PC-9 (cell line): ENCODE measurements around the gene NEURL2.

Source experiments
- EZH2 ChIP-seq: fragments of 200-600 bp; sonication (generic); IDR thresholded peaks from 2 replicates; pipeline ENCODE4 v1.8.0; 2017; ENCODE audit warnings: antibody characterized with exemption, low read depth
- TF ChIP-seq, protein P1 (sequence below): fragments of 200-600 bp; sonication (generic); conservative IDR thresholded peaks from 2 replicates; pipeline ENCODE4 v1.6.1; 2017; ENCODE audit warnings: mixed run types, antibody characterized with exemption, mild to moderate bottlenecking, moderate library complexity

DNA sequence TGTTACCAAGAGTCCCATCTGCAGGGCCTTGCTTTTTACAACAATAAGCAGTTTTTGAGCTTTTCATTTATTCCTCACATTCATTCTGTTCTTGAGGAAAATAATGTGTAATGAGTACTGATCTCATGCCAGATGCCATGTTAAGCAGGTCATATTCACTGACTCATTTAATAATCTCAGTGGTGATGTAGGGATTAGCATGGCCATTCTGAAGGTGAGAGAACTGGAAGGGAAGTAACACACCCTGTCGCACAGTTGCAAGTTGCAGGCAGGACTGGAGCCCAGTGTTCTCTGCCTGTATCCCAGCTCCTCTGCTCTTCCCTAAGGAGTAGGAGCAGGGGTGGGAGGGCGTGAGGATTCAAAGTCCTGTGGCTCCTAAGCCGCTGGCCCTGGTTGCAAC is 49.0 kb upstream of the NEURL2 start:
- TF ChIP-seq, protein P1, sequence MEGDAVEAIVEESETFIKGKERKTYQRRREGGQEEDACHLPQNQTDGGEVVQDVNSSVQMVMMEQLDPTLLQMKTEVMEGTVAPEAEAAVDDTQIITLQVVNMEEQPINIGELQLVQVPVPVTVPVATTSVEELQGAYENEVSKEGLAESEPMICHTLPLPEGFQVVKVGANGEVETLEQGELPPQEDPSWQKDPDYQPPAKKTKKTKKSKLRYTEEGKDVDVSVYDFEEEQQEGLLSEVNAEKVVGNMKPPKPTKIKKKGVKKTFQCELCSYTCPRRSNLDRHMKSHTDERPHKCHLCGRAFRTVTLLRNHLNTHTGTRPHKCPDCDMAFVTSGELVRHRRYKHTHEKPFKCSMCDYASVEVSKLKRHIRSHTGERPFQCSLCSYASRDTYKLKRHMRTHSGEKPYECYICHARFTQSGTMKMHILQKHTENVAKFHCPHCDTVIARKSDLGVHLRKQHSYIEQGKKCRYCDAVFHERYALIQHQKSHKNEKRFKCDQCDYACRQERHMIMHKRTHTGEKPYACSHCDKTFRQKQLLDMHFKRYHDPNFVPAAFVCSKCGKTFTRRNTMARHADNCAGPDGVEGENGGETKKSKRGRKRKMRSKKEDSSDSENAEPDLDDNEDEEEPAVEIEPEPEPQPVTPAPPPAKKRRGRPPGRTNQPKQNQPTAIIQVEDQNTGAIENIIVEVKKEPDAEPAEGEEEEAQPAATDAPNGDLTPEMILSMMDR, result no peak
- no peak for TF ChIP-seq EZH2
